ENCODE results near the gene MED12L.
"Not testable (repeated sequence)": the region's sequence is repeated elsewhere in the genome, so short reads cannot be mapped to it uniquely, and the experiment has no call there.

MED12L gene, protein sequence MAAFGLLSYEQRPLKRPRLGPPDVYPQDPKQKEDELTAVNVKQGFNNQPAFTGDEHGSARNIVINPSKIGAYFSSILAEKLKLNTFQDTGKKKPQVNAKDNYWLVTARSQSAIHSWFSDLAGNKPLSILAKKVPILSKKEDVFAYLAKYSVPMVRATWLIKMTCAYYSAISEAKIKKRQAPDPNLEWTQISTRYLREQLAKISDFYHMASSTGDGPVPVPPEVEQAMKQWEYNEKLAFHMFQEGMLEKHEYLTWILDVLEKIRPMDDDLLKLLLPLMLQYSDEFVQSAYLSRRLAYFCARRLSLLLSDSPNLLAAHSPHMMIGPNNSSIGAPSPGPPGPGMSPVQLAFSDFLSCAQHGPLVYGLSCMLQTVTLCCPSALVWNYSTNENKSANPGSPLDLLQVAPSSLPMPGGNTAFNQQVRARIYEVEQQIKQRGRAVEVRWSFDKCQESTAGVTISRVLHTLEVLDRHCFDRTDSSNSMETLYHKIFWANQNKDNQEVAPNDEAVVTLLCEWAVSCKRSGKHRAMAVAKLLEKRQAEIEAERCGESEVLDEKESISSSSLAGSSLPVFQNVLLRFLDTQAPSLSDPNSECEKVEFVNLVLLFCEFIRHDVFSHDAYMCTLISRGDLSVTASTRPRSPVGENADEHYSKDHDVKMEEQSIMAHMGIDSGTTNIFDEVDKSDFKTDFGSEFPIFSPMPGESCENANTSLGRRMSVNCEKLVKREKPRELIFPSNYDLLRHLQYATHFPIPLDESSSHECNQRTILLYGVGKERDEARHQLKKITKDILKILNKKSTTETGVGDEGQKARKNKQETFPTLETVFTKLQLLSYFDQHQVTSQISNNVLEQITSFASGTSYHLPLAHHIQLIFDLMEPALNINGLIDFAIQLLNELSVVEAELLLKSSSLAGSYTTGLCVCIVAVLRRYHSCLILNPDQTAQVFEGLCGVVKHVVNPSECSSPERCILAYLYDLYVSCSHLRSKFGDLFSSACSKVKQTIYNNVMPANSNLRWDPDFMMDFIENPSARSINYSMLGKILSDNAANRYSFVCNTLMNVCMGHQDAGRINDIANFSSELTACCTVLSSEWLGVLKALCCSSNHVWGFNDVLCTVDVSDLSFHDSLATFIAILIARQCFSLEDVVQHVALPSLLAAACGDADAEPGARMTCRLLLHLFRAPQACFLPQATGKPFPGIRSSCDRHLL (N-terminal part only)

GRCh38 chr3:151085227-151085888 is at the start of gene MED12L:
Gene MED12L (plus strand): TSS chr3:151085664. CDS start chr3:151086927, 1,263 bp downstream.
- Mint-ChIP-seq H3K36me3 (no peaks in the 10 kb centered on the region), H3K9me3 (ENCODE audit: low read depth) (no peaks in the 10 kb centered on the region), H3K27me3 (peaks cover 21% of the 10 kb centered on the region), H3K4me1 (ENCODE audit: low read depth) (peaks cover 11% of the 10 kb centered on the region), H3K27ac (no peak within 1 kb of the TSS), H3K4me3 (peak within 1 kb of the TSS; percentile 91)

DNA sequence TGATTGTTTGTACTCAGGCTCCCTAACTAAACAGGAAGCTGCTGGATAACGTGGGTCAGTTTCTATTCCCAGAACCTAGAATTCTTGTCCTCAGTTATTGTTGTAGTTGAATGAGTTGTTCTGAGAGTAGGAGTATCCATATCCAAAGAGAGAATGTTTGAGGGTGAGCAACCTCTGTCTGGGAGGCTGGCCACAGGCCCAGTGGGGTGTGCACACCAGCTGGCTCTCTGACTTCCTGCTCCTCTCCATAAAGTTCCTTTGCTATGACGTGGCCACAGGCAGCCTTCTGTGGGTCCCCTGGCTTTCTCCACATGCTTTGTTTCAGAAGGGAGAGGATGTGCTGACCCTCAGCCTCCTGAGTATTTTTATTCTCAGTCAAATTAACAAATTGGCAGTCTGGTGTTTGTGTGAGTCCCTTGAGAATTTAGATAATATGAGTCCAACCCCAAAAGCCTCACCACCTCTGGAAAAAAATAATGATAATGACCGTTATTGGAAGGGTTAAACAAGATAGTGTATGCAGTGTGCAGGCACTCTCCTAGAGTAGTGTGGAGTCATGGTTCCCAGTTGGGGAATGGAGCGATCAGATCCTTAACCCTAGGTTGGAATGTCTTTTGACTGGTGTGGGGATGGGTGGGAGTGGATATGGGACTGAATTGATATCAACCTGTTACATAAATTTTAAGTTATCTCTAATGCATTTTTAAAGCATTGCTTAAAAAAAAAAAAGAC is 47.6 kb upstream of the MED12L start:
- Mint-ChIP-seq H3K4me3 (no peak overlapping the region), H3K36me3 (no peaks in the 10 kb centered on the region), H3K4me1 (ENCODE audit: low read depth) (no peaks in the 10 kb centered on the region), H3K27ac (no peak overlapping the region), H3K27me3 (no peaks in the 10 kb centered on the region), H3K9me3 (ENCODE audit: low read depth) (no peaks in the 10 kb centered on the region)

DNA sequence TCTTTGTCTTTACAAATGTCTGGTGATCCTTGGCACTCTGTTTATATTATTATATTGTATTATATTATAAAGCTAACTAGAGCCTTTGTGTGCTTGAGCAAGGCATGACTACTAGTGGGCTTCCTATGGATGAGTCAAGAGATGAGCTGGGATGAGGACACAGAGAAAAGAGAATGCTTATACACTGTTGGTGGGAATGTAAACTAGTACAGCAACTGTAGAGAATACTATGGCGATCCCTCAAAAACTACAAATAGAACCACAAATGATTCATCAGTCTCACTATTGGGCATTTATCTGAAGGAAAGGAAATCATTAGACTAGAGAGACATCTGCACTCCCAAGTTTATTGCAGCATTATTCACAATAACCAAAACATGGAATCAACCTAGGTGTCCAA is 40.8 kb upstream of the MED12L start:
- Mint-ChIP-seq H3K27me3 (no peaks in the 10 kb centered on the region), H3K4me1 (ENCODE audit: low read depth) (no peaks in the 10 kb centered on the region), H3K9me3 (ENCODE audit: low read depth) (no peaks in the 10 kb centered on the region)

DNA sequence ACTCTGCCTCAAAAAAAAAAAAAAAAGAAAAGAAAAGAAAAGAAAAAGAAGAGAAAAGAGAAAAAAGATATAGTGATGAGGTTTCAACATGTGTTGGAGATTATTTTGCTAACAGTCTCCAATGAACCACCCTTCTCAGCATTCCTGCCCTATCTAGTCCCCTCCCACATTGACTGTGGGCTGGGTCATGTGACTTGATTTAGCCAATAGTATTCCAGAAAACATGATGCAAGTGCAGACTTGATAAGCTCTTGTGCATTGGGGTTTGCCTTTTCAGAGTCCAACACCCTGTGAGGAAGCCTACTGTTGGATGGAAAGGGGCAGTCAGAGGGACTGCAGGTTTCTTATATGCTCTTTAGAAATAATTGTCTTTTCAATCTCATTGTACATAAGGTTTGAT is 37.8 kb upstream of the MED12L start:
- no peaks in the 10 kb centered on the region for H3K9me3 Mint-ChIP-seq (ENCODE audit: low read depth)
- H3K4me1 Mint-ChIP-seq (ENCODE audit: low read depth): no peaks in the 10 kb centered on the region
- H3K36me3 Mint-ChIP-seq: no peaks in the 10 kb centered on the region
- H3K27ac Mint-ChIP-seq: no peak overlapping the region
- H3K27me3 Mint-ChIP-seq: peaks cover 2% of the 10 kb centered on the region
- no peak overlapping the region for H3K4me3 Mint-ChIP-seq

More for the DNA sequence above, 40.8 kb upstream of the MED12L start:
- H3K27ac Mint-ChIP-seq: no peak overlapping the region
- no peaks in the 10 kb centered on the region for H3K36me3 Mint-ChIP-seq
- no peak overlapping the region for H3K4me3 Mint-ChIP-seq

- peaks cover 11% of the 10 kb centered on the region for H3K27me3 Mint-ChIP-seq
- H3K27ac Mint-ChIP-seq: no peak overlapping the region
Measured at GRCh38 chr3:151051533-151051932, 33.9 kb upstream of the MED12L start.

DNA sequence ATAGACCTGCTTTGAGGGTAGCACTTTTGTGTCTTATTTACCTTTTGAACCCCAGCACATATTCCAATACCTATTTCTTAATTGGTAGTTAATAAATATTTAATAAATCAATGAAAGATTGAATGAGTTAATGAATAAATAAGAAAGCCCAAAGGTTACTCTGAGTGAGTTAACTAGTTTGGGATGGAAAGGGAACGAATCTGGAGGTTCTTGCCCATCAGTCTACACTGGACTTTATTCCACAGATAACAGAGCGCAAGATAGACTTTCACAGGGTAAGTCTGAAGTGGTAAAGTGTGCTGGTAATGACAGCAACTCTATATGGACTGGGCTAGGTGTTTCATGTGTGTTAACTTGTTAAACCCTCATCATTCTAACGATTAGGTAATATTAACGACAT is 33.1 kb upstream of the MED12L start:
- H3K27ac Mint-ChIP-seq: no peak overlapping the region
- H3K4me1 Mint-ChIP-seq (ENCODE audit: low read depth): no peaks in the 10 kb centered on the region
- no peaks in the 10 kb centered on the region for H3K9me3 Mint-ChIP-seq (ENCODE audit: low read depth)
- H3K27me3 Mint-ChIP-seq: peaks cover 13% of the 10 kb centered on the region
- no peak overlapping the region for H3K4me3 Mint-ChIP-seq
- no peaks in the 10 kb centered on the region for H3K36me3 Mint-ChIP-seq

More at GRCh38 chr3:151051533-151051932, 33.9 kb upstream of the MED12L start:
- Mint-ChIP-seq H3K36me3 (no peaks in the 10 kb centered on the region), H3K9me3 (ENCODE audit: low read depth) (no peaks in the 10 kb centered on the region), H3K4me3 (no peak overlapping the region), H3K4me1 (ENCODE audit: low read depth) (no peaks in the 10 kb centered on the region)

DNA sequence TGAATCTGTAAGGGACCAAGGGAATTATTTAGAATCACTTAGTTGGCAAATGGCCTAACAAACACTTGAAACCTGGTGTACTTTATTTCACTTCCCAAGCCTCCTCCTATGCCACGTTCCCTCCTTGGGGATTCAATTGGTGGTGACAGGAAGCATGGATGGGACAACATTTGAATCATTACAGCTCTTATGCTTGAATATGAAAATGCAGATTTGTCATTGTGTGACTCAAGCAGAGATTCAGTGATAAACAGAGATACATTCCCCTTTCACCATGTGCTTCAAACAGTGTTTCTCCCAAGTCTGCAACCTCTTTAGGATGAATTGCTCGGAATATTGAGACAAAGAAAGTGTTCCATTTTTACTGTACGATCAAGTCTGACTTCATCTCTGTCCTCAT is 32.7 kb upstream of the MED12L start:
- Mint-ChIP-seq H3K9me3 (ENCODE audit: low read depth) (no peaks in the 10 kb centered on the region), H3K36me3 (no peaks in the 10 kb centered on the region), H3K27me3 (peaks cover 13% of the 10 kb centered on the region), H3K4me1 (ENCODE audit: low read depth) (no peaks in the 10 kb centered on the region), H3K4me3 (no peak overlapping the region), H3K27ac (no peak overlapping the region)

GRCh38 chr3:151058740-151059139 is 26.7 kb upstream of the MED12L start:
- H3K36me3 Mint-ChIP-seq: no peaks in the 10 kb centered on the region
- H3K4me3 Mint-ChIP-seq: no peak overlapping the region
- peaks cover 10% of the 10 kb centered on the region for H3K27me3 Mint-ChIP-seq

DNA sequence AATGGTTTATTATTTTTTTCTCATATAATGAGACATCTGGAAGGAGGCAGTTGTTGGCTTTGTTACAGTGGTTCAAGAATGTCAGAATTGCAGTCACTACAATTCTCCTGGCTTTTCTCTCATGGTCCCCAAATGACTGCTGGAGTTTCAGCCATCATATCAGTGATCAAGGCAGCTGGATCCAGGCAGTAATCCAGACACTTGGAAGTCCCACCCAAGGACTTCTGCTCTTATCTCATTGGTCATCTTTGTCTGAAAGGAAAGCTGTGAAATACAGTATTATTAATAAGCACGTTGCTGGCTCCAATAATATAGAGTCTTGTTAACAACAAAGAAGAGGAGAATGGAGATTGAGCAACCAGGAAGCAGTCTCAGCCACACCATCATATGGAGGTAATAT is 22.9 kb upstream of the MED12L start:
- Mint-ChIP-seq H3K4me1 (ENCODE audit: low read depth) (no peaks in the 10 kb centered on the region), H3K9me3 (ENCODE audit: low read depth) (no peaks in the 10 kb centered on the region), H3K27ac (no peak overlapping the region), H3K4me3 (no peak overlapping the region), H3K27me3 (peaks cover 7% of the 10 kb centered on the region), H3K36me3 (no peaks in the 10 kb centered on the region)

More at GRCh38 chr3:151058740-151059139, 26.7 kb upstream of the MED12L start:
- no peak overlapping the region for H3K27ac Mint-ChIP-seq
- no peaks in the 10 kb centered on the region for H3K9me3 Mint-ChIP-seq (ENCODE audit: low read depth)
- H3K4me1 Mint-ChIP-seq (ENCODE audit: low read depth): no peaks in the 10 kb centered on the region

DNA sequence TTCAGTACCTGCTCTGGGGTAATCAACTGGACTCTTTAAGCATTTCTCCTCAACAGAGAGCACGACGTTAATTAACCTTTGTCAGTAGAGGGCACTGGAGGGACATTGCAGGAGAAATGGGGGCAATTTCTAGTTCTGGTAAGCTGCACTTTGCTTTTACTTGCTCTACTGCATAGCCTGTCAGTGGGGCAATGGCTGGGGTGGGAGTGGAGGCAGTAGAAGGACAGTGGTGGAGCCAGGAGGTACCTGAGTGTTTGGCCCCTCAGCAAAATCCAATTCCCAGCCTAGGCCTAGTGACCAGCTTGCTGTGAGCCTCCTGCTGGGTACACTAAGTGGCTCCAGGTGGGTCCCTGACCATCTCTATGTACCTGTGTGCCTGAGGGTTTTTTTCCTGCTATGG is 18.3 kb upstream of the MED12L start:
- Mint-ChIP-seq H3K9me3 (ENCODE audit: low read depth) (no peaks in the 10 kb centered on the region), H3K36me3 (no peaks in the 10 kb centered on the region), H3K4me1 (ENCODE audit: low read depth) (no peaks in the 10 kb centered on the region), H3K4me3 (no peak overlapping the region), H3K27me3 (peaks cover 4% of the 10 kb centered on the region), H3K27ac (no peak overlapping the region)

GRCh38 chr3:151072842-151073241 is 12.6 kb upstream of the MED12L start:
- H3K4me1 Mint-ChIP-seq (ENCODE audit: low read depth); H3K27me3 Mint-ChIP-seq; H3K9me3 Mint-ChIP-seq (ENCODE audit: low read depth); H3K36me3 Mint-ChIP-seq; H3K4me3 Mint-ChIP-seq; H3K27ac Mint-ChIP-seq: not testable (repeated sequence)

DNA sequence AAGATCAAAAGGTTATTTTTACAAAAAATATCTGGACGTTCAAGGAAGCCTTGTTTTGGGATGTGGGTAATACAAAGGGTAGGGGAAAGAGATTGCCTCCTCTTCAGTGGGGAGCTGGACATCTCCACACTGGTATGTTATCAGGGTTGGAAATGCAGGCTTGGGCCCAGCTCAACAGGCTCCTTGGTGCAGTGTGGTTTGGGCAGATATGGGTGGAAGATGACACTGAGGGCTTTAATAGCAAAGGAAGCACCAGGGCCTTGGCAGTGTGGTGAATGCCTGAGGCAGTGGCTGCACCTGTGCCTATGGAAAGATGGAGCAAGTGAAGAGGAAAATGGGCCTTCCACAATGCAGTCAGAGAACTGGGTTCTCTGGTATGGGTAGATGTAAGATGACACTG is 11.2 kb upstream of the MED12L start:
- no peaks in the 10 kb centered on the region for H3K27me3 Mint-ChIP-seq
- no peaks in the 10 kb centered on the region for H3K4me1 Mint-ChIP-seq (ENCODE audit: low read depth)
- no peaks in the 10 kb centered on the region for H3K9me3 Mint-ChIP-seq (ENCODE audit: low read depth)
- no peak overlapping the region for H3K4me3 Mint-ChIP-seq
- H3K27ac Mint-ChIP-seq: no peak overlapping the region
- no peaks in the 10 kb centered on the region for H3K36me3 Mint-ChIP-seq

- Mint-ChIP-seq H3K4me1 (ENCODE audit: low read depth) (no peaks in the 10 kb centered on the region), H3K36me3 (no peaks in the 10 kb centered on the region), H3K9me3 (ENCODE audit: low read depth) (no peaks in the 10 kb centered on the region), H3K4me3 (no peak overlapping the region), H3K27me3 (no peaks in the 10 kb centered on the region), H3K27ac (no peak overlapping the region)
Measured at GRCh38 chr3:151075869-151076562, 9.4 kb upstream of the MED12L start.
